ENCODE measurements around the gene PNKD. TPM values are rescaled to one million over a fixed set of nuclear protein-coding genes. Genes with fewer than 3 reads are reported as not detected.

Gene PNKD
- total and polyA plus RNA-seq, 10 of the 15 experiments (the other 5 are each of a cell fraction or from before 2014, with no cell fraction given) = 27.2 to 106 (median 61.3) TPM

GRCh38 chr2:218294430-218295022 lies 24.2 kb downstream of the PNKD start:
- ChIA-PET RAD21 (ENCODE audit: unreplicated experiment) (interaction anchor here (1.4 to 5.9 kb wide), 4 partner anchors 18 to 63 kb away, joined by 3 to 79 read pairs (median 17); partner anchors contain the start of genes AAMP, CATIP and PNKD), CTCF (interaction anchor here (1.3 to 8.2 kb wide), 5 partner anchors 7 to 62 kb away, joined by 3 to 150 read pairs (median 7); partner anchors contain the start of genes AAMP, CATIP and PNKD), POLR2A (interaction anchor here (0.7 to 1.7 kb wide), 3 partner anchors 35 to 62 kb away, joined by 3 to 5 read pairs (median 4); partner anchors contain the start of gene CATIP), SMC1A (ENCODE audit: uncharacterized antibody, unreplicated experiment) (interaction anchor here (0.6 to 3.3 kb wide), 6 partner anchors 18 to 272 kb away, joined by 3 to 18 read pairs (median 4); partner anchors contain the start of gene CATIP)
- WGBS (ENCODE audit: insufficient coverage, insufficient replicate concordance, low lambda C conversion rate, missing lambda C conversion rate) = 83% methylated on average over 5 of the region's 5 CpGs
- Histone ChIP-seq H3K36me3 (ENCODE audit: control insufficient read depth in 2 of 2, insufficient read depth in 2 of 2, low read length in 1 of 2) (no peaks in the 10 kb centered on the region), H3K27ac (ENCODE audit: control insufficient read depth, insufficient read depth) (no peak overlapping the region), H3K9me3 (replicated peaks; ENCODE audit: control insufficient read depth, insufficient read depth, low read length) (no peaks in the 10 kb centered on the region), H3K4me2 (ENCODE audit: control insufficient read depth, insufficient read depth) (no peak overlapping the region), H3K27me3 (replicated peaks in 1 of 2; ENCODE audit: control insufficient read depth in 2 of 2, insufficient read depth in 2 of 2, low read length in 1 of 2) (no peaks in the 10 kb centered on the region), H3K9ac (ENCODE audit: control insufficient read depth, insufficient read depth, low read length) (no peak overlapping the region), H4K20me1 (ENCODE audit: control insufficient read depth, insufficient read depth) (no peaks in the 10 kb centered on the region), H3K4me3 (no peak overlapping the region), H2AFZ (ENCODE audit: control insufficient read depth, low read depth, low read length) (no peak overlapping the region), H3K4me1 (ENCODE audit: control insufficient read depth, insufficient read depth, low read length) (peaks cover 23% of the 10 kb centered on the region), H3K79me2 (ENCODE audit: control insufficient read depth, insufficient read depth, low read length) (peaks cover 15% of the 10 kb centered on the region)
- ATAC-seq = no peak
- no peak for DNase-seq (ENCODE audit: low read depth, low spot score)
- intact Hi-C loops (cut with micrococcal nuclease; ENCODE audit: unreplicated experiment) (loop anchor here (10.0 kb wide), 1 partner anchor 360 kb away; the partner anchor contains the start of genes BCS1L and ZNF142), in situ Hi-C loops (cut with MboI) (loop anchor here (25.0 kb wide), 1 partner anchor 93 kb away; the partner anchor contains the start of genes CTDSP1 and SLC11A1)
- FAIRE-seq = no peak
- no TSS peak for BruUV-seq (replicated peaks)
- TF ChIP-seq ZNF217 (IDR thresholded peaks at IDR 0.05) = no peak
- no peak for TF ChIP-seq JUNB (IDR thresholded peaks at IDR 0.05)
- TF ChIP-seq EGR1 (IDR thresholded peaks at IDR 0.05; ENCODE audit: borderline replicate concordance in 1 of 2, low read depth in 2 of 2, low read length in 2 of 2) = no peak
- no peak for TF ChIP-seq SMAD5 (IDR thresholded peaks at IDR 0.05; ENCODE audit: low read depth)
- TF ChIP-seq USF2 (IDR thresholded peaks at IDR 0.05; ENCODE audit: borderline replicate concordance, low read depth, low read length) = no peak
- no peak for TF ChIP-seq CHD2 (IDR thresholded peaks at IDR 0.05; ENCODE audit: borderline replicate concordance, low read depth, low read length)
- no peak for TF ChIP-seq STAT1 (conservative IDR thresholded peaks at IDR 0.05)
- no peak for TF ChIP-seq TARDBP (IDR thresholded peaks at IDR 0.05; ENCODE audit: borderline replicate concordance)
- TF ChIP-seq IRF4 (IDR thresholded peaks at IDR 0.05; ENCODE audit: low read depth, low read length) = no peak
- no peak for TF ChIP-seq SMAD1 (IDR thresholded peaks at IDR 0.05; ENCODE audit: low read depth, partially characterized antibody)
- no peak for TF ChIP-seq BACH1 (IDR thresholded peaks at IDR 0.05; ENCODE audit: borderline replicate concordance)
- no peak for TF ChIP-seq BMI1 (IDR thresholded peaks at IDR 0.05; ENCODE audit: borderline replicate concordance)
- no peak for TF ChIP-seq HDAC2 (IDR thresholded peaks at IDR 0.05)
